HepG2 (cell line): ENCODE data around the gene TEKT5. TPM values are rescaled to one million over a fixed set of nuclear protein-coding genes. Genes with fewer than 3 reads are reported as not detected.

ENCODE experiments used
- GTF3A ChIP-seq: sonication (generic); formaldehyde crosslinking; conservative IDR thresholded peaks from 2 replicates; pipeline ENCODE4 v1.4.0; 2020; ENCODE audit warnings: mild to moderate bottlenecking, missing genetic modification reagents
- ZNF124 ChIP-seq: sonication (generic); formaldehyde crosslinking; IDR thresholded peaks from 2 replicates; pipeline ENCODE4 v1.4.0; 2020; ENCODE audit warnings: missing genetic modification reagents
- ZNF24 ChIP-seq: fragments of 450-650 bp; IDR thresholded peaks from 2 replicates; pipeline ENCODE4 v1.6.1; 2017; ENCODE audit warnings: antibody characterized with exemption, mild to moderate bottlenecking
- ZNF282 ChIP-seq: fragments of 450-650 bp; IDR thresholded peaks from 2 replicates; pipeline ENCODE4 v1.6.1; 2018; ENCODE audit not compliant: partially characterized antibody
- ZNF331 ChIP-seq: sonication (generic); formaldehyde crosslinking; IDR thresholded peaks from 2 replicates; pipeline ENCODE4 v1.4.0; 2020; ENCODE audit warnings: missing genetic modification reagents
- ZNF367 ChIP-seq: sonication (generic); formaldehyde crosslinking; IDR thresholded peaks from 2 replicates; pipeline ENCODE4 v1.4.0; 2020; ENCODE audit warnings: missing genetic modification reagents, borderline replicate concordance
- ZSCAN12 ChIP-seq: sonication (generic); formaldehyde crosslinking; IDR thresholded peaks from 2 replicates; pipeline ENCODE4 v1.9.0; 2021; ENCODE audit warnings: mild to moderate bottlenecking, missing genetic modification reagents
- polyA plus RNA-seq, 8 experiments: library from polyadenylated mRNA; depleted of rRNA in 3 of 8; stranded (reverse) in 7 of 8; unstranded in 1 of 8; fragments of >200 nt; fragmentation: Illumina TruSeq in 4 of 8; extraction: Trizol in 4 of 8; gene quantifications; 2 replicates each; pipeline versions ENCODE4 v1.2.1 to v1.2.3, GENCODE V29; 2011 to 2016; ENCODE audit warnings: low read depth in 4 of 8, missing spikeins in 1 of 8, mixed read lengths in 1 of 8; ENCODE audit not compliant: insufficient read depth in 1 of 8
- total RNA-seq, 5 experiments: library from RNA; depleted of rRNA; stranded (reverse); fragments of >200 nt; fragmentation: Illumina TruSeq; extraction: Trizol; gene quantifications; 2 replicates each; pipeline ENCODE4 v1.2.3, GENCODE V29; 2016; ENCODE audit warnings: low read depth in 1 of 5
- TF ChIP-seq, protein P1 (sequence below): IDR thresholded peaks from 2 replicates; pipeline ENCODE4 v1.6.1; 2016; ENCODE audit warnings: control low read depth
- TF ChIP-seq, protein P2 (sequence below): sonication (generic); formaldehyde crosslinking; IDR thresholded peaks from 2 replicates; pipeline ENCODE4 v1.4.0; 2020; ENCODE audit warnings: missing genetic modification reagents
- TF ChIP-seq, protein P3 (sequence below): conservative IDR thresholded peaks from 2 replicates; pipeline ENCODE4 v1.6.1; 2018; ENCODE audit warnings: missing genetic modification reagents
- TF ChIP-seq, protein P4 (sequence below): sonication (generic); formaldehyde crosslinking; IDR thresholded peaks from 2 replicates; pipeline ENCODE4 v1.8.0; 2023; ENCODE audit warnings: mild to moderate bottlenecking, missing genetic modification reagents

The TEKT5 gene
- total and polyA plus RNA-seq, 2 of the 13 experiments (the other 11 are each of a cell fraction or from before 2014, with no cell fraction given): 0.16 TPM; not detected in 1

DNA sequence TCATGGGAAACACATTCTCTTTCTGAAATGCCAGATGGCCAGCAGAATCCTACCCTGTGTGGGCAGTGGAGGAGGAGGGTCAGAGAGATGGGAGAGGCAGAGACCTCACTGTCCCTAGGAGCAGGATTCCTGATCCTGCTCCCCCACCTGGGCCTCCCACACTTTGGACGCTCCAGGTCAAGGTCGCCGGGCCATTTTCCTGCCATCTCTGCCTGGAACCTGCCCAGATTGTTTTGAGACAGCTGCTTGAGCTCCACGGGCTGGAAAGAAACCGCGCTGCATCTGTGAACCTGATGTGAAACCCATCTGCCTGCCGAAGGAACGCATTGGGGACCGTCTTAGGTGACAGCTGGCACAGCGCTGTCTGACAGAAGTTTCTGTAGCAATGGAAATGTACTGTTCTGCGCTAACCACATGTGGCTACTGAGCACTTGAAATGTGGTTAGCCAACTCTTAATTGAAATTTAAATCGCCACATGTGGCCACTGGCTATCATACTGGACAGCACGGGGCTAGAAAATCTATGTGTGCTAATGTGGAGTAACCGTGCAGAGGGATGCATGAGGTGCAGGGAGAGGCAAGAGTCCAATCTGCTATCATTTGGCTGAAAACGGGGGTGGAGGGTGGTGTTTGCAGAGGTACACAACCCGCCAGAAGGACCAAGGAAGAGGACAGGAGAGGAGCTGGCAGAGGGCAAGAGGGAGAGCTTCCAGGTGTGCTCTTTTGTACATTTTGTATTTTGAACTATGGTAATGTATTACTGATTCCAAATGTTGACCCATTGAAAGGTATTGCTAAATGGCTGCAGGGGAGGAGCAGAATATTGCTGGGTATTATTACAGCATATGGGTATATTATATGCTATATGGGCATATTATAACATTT lies 33.5 kb upstream of the TEKT5 start (continued):
- TF ChIP-seq ZNF331 (CRISPR knock-in tag): 0 out of 2 replicates have a peak, but pooled peaks have one; percentile 35
- TF ChIP-seq, protein P1, sequence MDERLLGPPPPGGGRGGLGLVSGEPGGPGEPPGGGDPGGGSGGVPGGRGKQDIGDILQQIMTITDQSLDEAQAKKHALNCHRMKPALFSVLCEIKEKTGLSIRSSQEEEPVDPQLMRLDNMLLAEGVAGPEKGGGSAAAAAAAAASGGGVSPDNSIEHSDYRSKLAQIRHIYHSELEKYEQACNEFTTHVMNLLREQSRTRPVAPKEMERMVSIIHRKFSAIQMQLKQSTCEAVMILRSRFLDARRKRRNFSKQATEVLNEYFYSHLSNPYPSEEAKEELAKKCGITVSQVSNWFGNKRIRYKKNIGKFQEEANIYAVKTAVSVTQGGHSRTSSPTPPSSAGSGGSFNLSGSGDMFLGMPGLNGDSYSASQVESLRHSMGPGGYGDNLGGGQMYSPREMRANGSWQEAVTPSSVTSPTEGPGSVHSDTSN: no peak
- no peak for TF ChIP-seq ZNF367 (CRISPR knock-in tag)
- TF ChIP-seq, protein P2, sequence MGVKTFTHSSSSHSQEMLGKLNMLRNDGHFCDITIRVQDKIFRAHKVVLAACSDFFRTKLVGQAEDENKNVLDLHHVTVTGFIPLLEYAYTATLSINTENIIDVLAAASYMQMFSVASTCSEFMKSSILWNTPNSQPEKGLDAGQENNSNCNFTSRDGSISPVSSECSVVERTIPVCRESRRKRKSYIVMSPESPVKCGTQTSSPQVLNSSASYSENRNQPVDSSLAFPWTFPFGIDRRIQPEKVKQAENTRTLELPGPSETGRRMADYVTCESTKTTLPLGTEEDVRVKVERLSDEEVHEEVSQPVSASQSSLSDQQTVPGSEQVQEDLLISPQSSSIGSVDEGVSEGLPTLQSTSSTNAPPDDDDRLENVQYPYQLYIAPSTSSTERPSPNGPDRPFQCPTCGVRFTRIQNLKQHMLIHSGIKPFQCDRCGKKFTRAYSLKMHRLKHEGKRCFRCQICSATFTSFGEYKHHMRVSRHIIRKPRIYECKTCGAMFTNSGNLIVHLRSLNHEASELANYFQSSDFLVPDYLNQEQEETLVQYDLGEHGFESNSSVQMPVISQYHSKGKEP: no peak
- TF ChIP-seq, protein P3, sequence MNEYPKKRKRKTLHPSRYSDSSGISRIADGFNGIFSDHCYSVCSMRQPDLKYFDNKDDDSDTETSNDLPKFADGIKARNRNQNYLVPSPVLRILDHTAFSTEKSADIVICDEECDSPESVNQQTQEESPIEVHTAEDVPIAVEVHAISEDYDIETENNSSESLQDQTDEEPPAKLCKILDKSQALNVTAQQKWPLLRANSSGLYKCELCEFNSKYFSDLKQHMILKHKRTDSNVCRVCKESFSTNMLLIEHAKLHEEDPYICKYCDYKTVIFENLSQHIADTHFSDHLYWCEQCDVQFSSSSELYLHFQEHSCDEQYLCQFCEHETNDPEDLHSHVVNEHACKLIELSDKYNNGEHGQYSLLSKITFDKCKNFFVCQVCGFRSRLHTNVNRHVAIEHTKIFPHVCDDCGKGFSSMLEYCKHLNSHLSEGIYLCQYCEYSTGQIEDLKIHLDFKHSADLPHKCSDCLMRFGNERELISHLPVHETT (CRISPR knock-in tag): no peak
- peak; percentile 66; the same call in 1 of the 2 replicates for TF ChIP-seq ZNF124
- no peak for TF ChIP-seq ZNF282
- no peak for TF ChIP-seq ZNF24
- TF ChIP-seq ZSCAN12: no peak
- no peak for TF ChIP-seq GTF3A (CRISPR knock-in tag)
- TF ChIP-seq, protein P4, sequence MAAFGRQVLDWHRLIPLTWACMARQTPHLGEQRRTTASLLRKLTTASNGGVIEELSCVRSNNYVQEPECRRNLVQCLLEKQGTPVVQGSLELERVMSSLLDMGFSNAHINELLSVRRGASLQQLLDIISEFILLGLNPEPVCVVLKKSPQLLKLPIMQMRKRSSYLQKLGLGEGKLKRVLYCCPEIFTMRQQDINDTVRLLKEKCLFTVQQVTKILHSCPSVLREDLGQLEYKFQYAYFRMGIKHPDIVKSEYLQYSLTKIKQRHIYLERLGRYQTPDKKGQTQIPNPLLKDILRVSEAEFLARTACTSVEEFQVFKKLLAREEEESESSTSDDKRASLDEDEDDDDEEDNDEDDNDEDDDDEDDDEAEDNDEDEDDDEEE (CRISPR knock-in tag): no peak; the same call in 1 of the 2 replicates
